Mesodermal cell (in vitro differentiated cells): ENCODE measurements around the gene TMEM87B.
A peak's percentile ranks its signal among the peaks of the same experiment; 100 is the strongest.

Experiments used
- H3K27ac ChIP-seq: 2 replicates; pipeline ENCODE4 v1.7.0; 2013; ENCODE audit warnings: mild to moderate bottlenecking, low read depth, low read length, moderate library complexity; ENCODE audit not compliant: severe bottlenecking
- H3K36me3 ChIP-seq: 2 replicates; pipeline ENCODE4 v1.7.1; 2013; ENCODE audit warnings: mild to moderate bottlenecking, low read length, moderate library complexity; ENCODE audit not compliant: control insufficient read depth, insufficient read depth
- H3K4me1 ChIP-seq: one replicate; pipeline ENCODE4 v1.7.1; 2013; ENCODE audit warnings: mild to moderate bottlenecking, low read length; ENCODE audit not compliant: insufficient read depth, control insufficient read depth, poor library complexity, severe bottlenecking
- H3K4me3 ChIP-seq: 2 replicates; pipeline ENCODE4 v1.7.0; 2013; ENCODE audit warnings: low read length, control low read depth, mild to moderate bottlenecking; ENCODE audit not compliant: insufficient read depth, poor library complexity, severe bottlenecking; ENCODE audit errors: extremely low read depth
- H3K9me3 ChIP-seq: 2 replicates; pipeline ENCODE4 v1.7.1; 2013; ENCODE audit warnings: mild to moderate bottlenecking, low read length, moderate library complexity; ENCODE audit not compliant: control insufficient read depth
- WGBS, 2 experiments: methylation state at CpG; one replicate each; pipeline ENCODE4 v1.1.5; 2013; ENCODE audit warnings: missing lambda C conversion rate in 2 of 2; ENCODE audit not compliant: insufficient coverage in 2 of 2; 5-methylcytosine and 5-hydroxymethylcytosine counted together

Gene TMEM87B

DNA sequence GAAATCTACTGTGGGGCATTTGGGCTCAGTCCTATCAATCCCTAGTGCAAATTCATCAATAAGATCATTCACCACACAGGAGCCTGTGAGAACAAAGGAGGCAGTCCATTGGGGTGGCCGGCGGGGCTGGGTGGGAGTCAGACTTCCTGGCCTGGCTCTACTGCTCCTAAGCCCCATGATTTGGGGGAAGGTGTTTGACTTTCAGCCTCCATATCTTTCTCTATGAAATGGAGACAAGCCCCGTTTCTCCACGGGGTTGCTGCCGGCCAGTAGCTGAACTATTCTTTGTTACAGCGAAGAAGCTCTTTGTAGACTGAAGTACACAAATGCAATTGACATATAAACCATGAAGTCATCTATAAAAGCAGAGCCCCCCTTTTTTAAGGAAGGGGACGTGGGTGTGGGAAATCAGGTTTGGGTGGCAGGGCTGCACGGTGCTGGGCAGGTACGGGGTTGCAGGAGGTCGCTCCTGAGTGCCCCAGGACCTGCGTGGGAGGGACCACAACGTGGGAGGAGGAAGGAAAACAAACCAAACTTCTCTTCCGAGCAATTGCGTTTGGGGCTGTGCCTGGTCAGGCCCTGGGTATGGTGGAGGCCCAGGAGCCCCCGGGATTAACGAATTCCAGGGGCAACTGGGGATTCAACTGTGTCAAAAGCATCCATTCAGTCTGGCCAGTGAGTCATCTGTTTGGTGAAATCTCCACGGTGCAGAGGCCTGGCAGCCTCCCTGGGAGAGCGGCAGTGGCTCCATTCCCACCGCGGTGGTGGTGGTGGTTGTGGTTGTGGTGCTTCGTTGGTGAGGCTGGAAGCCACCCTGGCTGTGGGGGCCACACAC lies 101.3 kb downstream of the TMEM87B start:
- no peaks in the 10 kb centered on the region for H3K9me3 ChIP-seq
- H3K36me3 ChIP-seq, result no peaks in the 10 kb centered on the region
- H3K27ac ChIP-seq, result peak overlapping the region; percentile 41
- H3K4me3 ChIP-seq, result no peak overlapping the region
- H3K4me1 ChIP-seq, result peaks cover 9% of the 10 kb centered on the region
- 75 to 76% methylated on average over 10 to 12 of the region's 21 CpGs for WGBS, 2 experiments

DNA sequence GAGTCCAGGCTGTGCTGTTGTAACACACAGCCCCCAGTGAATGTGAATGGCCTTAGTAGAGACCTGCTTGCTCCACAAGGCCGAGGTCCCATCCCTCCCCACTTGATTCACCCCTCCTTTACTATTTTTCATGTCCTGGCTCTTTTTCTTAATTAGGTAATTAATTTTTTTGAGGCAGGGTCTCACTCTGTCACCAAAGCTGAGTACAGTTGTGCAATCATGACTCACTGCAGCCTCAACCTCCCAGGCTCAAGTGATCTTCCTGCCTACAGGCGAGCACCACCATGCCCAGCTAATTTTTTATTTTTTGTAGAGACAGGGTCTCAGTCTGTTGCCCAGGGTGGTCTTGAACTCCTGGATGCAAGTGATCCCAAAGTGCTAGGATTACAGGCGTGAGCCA lies 102.4 kb downstream of the TMEM87B start:
- Histone ChIP-seq H3K4me1 (peaks cover 9% of the 10 kb centered on the region), H3K9me3 (no peaks in the 10 kb centered on the region), H3K4me3 (no peak overlapping the region), H3K36me3 (no peaks in the 10 kb centered on the region), H3K27ac (no peak overlapping the region)
- WGBS, 2 experiments, result 100% methylated on average over 1 of the region's 3 CpGs

DNA sequence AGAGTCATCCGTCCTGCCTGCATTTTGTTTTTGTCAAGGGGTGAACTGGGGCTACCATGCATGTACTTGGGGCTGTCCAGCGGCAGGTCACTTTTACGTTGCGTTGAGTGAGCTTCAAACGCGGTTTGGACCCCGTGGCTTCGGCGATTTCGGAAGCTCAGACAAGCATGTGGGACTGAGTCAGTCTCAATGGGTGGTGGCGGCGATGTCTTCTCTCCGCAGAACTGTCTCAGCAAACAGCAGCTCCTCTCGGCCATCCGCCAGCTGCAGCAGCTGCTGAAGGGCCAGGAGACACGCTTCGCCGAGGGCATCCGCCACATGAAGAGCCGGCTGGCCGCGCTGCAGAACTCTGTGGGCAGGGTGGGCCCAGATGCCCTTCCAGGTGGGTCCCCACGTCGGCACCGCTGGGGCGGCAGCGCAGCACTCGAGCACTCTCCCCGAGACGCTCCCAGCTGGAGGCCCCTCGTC lies 104.4 kb downstream of the TMEM87B start:
- Histone ChIP-seq H3K4me3 (no peak overlapping the region), H3K27ac (no peak overlapping the region), H3K4me1 (peaks cover 9% of the 10 kb centered on the region), H3K36me3 (no peaks in the 10 kb centered on the region), H3K9me3 (no peaks in the 10 kb centered on the region)
- 95 to 97% methylated on average over 15 to 25 of the region's 31 CpGs for WGBS, 2 experiments

DNA sequence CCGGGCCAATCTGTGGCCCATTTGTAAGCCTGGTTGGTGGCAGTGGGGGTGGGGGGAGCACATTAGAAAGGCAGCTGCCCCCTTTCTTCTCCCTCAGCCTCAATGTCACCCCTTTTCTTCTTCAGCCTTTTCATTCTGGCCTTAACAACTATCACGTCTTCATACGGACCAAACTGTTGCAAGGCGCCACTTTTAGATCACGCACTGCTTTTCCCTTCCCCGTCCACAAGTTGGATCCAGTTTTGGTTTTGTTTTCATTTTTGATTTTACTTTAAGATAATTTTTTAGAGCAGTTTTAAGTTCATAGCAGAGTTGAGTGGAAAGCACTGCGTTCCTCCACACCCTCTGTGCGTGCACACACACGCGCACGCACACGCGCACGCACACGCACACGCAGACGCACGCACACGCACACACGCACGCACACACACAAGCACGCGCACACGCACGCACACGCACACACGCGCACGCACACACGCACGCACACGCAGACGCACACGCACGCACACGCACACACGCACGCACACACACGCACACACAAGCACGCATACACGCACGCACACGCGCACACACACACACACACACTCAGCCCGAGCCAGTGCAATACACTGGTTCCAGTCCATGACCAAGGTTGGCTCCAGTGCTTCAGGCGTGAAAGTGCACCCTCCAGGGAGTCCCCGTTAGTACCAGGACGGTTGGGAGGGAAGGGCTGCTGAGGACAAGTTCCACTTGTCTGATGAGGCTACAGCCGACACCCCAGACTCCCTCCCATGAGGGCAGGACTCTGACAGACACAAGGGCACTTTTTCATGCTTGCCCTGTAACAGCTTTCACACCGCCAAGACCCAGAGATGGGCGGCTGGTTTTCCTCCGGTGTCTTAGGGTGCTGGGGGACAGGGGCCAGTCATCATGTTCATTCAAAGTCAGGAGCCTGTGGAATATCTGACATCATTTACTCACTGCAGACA lies 105.5 kb downstream of the TMEM87B start:
- H3K9me3 ChIP-seq, result no peaks in the 10 kb centered on the region
- no peak overlapping the region for H3K4me3 ChIP-seq
- no peak overlapping the region for H3K27ac ChIP-seq
- WGBS, 2 experiments, result 88 to 90% methylated on average over 9 to 28 of the region's 52 CpGs
- no peaks in the 10 kb centered on the region for H3K36me3 ChIP-seq
- peaks cover 9% of the 10 kb centered on the region for H3K4me1 ChIP-seq

DNA sequence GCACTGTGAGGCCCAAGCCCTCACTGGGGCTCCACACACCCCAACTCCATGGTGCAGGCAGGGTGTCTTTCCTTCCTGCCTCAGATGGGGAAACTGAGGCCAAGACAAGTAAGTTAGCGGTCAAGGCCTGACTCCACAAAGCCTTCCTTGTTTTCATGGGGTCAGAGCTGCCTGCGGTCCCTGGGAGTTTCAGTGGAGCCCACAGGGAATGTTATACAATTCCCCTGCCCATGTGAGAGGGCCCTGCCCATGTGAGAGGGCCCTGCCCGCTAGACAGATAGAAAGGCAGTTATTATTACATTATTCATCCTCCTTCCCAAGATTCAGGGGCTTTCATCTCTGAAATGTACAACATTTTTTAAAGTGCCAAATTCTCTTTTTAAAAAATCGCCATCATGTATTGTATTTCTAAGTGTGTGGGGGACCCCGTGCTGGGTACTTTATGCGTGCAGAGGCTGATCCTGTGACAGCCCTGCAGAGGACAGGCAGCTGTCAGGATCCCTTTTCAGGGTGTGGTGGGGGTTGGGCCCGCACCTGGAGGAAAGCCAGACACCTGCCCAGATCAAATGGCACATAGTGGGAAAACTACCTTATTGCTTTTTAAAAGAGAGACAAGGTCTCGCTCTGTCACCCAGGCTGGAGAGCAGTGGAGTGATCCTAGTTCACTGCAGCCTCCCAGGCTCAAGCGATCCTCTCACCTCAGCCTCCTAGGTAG lies 106.5 kb downstream of the TMEM87B start:
- H3K9me3 ChIP-seq, result no peaks in the 10 kb centered on the region
- H3K4me3 ChIP-seq, result no peak overlapping the region
- H3K27ac ChIP-seq, result no peak overlapping the region
- H3K36me3 ChIP-seq, result no peaks in the 10 kb centered on the region
- H3K4me1 ChIP-seq, result peaks cover 3% of the 10 kb centered on the region
- 96 to 97% methylated on average over 5 of the region's 9 CpGs for WGBS, 2 experiments

DNA sequence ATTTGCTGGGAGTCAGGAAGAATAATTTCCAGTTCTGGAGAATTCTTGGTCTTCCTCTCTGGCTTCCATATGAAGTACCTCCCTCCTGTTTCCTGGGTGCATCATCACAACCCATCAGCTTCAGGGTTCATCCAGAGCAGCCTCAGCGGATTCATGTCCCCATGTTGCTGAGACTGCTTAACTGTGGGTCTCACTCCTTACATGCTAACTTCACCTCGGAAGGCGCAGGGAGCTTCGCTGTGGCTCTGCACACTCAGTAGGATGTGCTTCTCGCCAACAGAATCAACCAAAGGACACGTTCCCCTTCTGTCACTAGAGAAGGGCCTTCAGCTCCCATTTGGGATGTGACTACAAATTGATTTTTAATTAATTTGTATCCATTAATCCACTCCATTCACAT lies 107.3 kb downstream of the TMEM87B start:
- no peaks in the 10 kb centered on the region for H3K4me1 ChIP-seq
- H3K4me3 ChIP-seq, result no peak overlapping the region
- H3K36me3 ChIP-seq, result no peaks in the 10 kb centered on the region
- no peak overlapping the region for H3K27ac ChIP-seq
- H3K9me3 ChIP-seq, result no peaks in the 10 kb centered on the region
- WGBS, 2 experiments, result 92 to 100% methylated on average over 4 of the region's 6 CpGs

DNA sequence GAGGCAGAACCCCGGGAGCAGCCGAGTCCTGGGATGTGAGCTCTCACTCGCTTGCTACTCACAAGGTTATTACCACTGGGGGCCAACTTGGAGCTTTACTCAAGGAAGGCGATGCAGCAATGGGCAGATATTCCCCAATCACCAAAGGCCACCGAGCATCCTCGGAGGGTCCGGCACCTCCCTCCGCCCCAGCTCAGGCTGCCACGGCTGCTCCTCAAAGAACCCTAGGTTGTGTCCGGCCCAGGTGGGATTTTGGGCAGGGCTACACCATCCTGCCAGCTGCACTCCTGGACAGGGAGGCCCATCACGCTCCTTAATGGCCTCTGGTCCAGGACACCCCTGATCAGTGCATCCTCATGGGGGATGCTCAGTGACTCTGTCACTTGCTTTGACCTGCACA lies 107.9 kb downstream of the TMEM87B start:
- WGBS, 2 experiments, result 92 to 98% methylated on average over 10 to 11 of the region's 11 CpGs
- H3K36me3 ChIP-seq, result no peaks in the 10 kb centered on the region
- no peaks in the 10 kb centered on the region for H3K9me3 ChIP-seq
- H3K4me1 ChIP-seq, result no peaks in the 10 kb centered on the region
- no peak overlapping the region for H3K4me3 ChIP-seq
- H3K27ac ChIP-seq, result no peak overlapping the region

DNA sequence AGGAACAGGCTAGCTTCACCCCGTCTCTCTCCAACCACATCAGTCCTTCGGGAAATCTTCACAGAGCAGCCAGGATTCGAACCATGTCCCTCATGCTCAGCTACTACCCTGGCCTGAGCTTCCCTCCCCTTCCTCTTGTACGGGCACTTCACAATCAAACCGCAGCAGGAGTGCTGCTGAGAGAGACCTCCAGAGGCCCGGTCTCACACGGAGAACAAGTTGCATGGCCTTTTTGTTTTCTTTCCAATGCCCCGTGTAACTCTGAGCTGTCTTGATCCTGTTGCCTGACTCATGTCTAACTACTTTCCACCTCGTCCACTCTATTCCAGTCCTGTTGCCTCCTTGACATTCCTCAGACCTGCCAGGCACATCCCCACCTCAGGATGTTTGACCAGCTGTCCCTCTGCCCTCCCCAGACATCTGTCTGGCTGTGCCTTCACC lies 108.5 kb downstream of the TMEM87B start:
- Histone ChIP-seq H3K9me3 (no peaks in the 10 kb centered on the region), H3K27ac (no peak overlapping the region), H3K36me3 (no peaks in the 10 kb centered on the region), H3K4me1 (no peaks in the 10 kb centered on the region), H3K4me3 (no peak overlapping the region)
- WGBS, 2 experiments, result 81 to 83% methylated on average over 9 of the region's 9 CpGs

DNA sequence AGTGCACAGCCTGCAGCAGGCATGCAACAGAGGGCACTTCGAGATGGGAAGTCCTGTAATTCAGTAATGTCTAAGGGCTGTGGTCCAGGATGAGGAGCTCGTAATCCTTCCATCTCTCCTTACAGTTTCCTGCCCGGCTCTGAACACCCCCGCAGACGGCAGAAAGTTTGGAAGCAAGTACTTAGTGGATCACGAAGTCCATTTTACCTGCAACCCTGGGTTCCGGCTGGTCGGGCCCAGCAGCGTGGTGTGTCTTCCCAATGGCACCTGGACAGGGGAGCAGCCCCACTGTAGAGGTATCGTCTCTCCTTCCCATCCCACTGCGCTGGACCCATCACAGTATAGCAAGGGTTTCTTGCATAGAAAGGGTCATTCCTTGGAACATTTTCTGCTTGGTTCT lies 109.8 kb downstream of the TMEM87B start:
- H3K4me3 ChIP-seq, result no peak overlapping the region
- H3K4me1 ChIP-seq, result no peaks in the 10 kb centered on the region
- WGBS, 2 experiments, result 99 to 100% methylated on average over 8 to 11 of the region's 11 CpGs
- no peak overlapping the region for H3K27ac ChIP-seq
- no peaks in the 10 kb centered on the region for H3K36me3 ChIP-seq
- no peaks in the 10 kb centered on the region for H3K9me3 ChIP-seq

DNA sequence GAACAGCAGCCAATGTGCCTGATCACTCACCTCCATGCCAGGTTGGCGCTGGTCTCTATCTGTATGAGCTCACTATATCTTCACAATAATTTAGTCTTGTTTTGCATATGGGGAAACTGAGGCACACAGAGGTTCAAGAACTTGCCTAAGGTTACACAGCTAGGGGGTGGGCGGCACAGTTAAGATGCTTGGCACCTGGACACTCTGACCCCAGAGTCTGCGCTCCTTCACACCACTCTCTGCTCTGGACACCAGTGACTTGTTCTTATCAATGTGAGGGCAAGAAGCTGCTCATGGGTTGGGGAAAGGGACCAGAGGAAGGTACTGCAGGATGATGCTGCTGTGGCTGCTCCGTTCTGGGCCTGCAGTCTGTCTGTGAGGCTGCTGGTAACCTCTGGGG lies 110.2 kb downstream of the TMEM87B start:
- 72 to 88% methylated on average over 2 to 3 of the region's 4 CpGs for WGBS, 2 experiments
- H3K4me3 ChIP-seq, result no peak overlapping the region
- no peaks in the 10 kb centered on the region for H3K9me3 ChIP-seq
- H3K36me3 ChIP-seq, result no peaks in the 10 kb centered on the region
- no peaks in the 10 kb centered on the region for H3K4me1 ChIP-seq
- no peak overlapping the region for H3K27ac ChIP-seq
